Measurements from ENCODE around the gene MRPL48.

GRCh38 chr11:73810637-73811036 lies 23.0 kb downstream of the MRPL48 start:
- no peak for TF ChIP-seq CREM (CRISPR knock-in tag; IDR thresholded peaks at IDR 0.05)
- TF ChIP-seq NFATC4 (CRISPR knock-in tag; IDR thresholded peaks at IDR 0.05), result no peak
- no peak for TF ChIP-seq CTCF (IDR thresholded peaks at IDR 0.05)
- TF ChIP-seq USF2 (CRISPR knock-in tag; IDR thresholded peaks at IDR 0.05), result no peak
- TF ChIP-seq ZNF671 (CRISPR knock-in tag; IDR thresholded peaks at IDR 0.05), result no peak
- TF ChIP-seq MLX (CRISPR knock-in tag; IDR thresholded peaks at IDR 0.05), result no peak
- TF ChIP-seq SP1 (CRISPR knock-in tag; conservative IDR thresholded peaks at IDR 0.05), result no peak
- no peak for TF ChIP-seq NFYB (CRISPR knock-in tag; conservative IDR thresholded peaks at IDR 0.05; ENCODE audit: low read depth)
- TF ChIP-seq NFE2L1 (CRISPR knock-in tag; IDR thresholded peaks at IDR 0.05), result no peak
- TF ChIP-seq ETV6 (CRISPR knock-in tag; IDR thresholded peaks at IDR 0.05), result no peak
- no peak for TF ChIP-seq E2F4 (CRISPR knock-in tag; IDR thresholded peaks at IDR 0.05; ENCODE audit: borderline replicate concordance, low read depth)
- TF ChIP-seq STAT6 (CRISPR knock-in tag; conservative IDR thresholded peaks at IDR 0.05; ENCODE audit: low read depth), result no peak
- TF ChIP-seq ESRRA (CRISPR knock-in tag; IDR thresholded peaks at IDR 0.05; ENCODE audit: borderline replicate concordance), result no peak
